BLaER1 (cell line): Measurements from ENCODE around the gene ELP4.
"Not testable (repeated sequence)": the region's sequence is repeated elsewhere in the genome, so short reads cannot be mapped to it uniquely, and the experiment has no call there.

Experiments
- H3K27ac ChIP-seq: shearing (Covaris generic); formaldehyde crosslinking; 2 replicates; pipeline ENCODE4 v1.8.1; 2022
- H3K27me3 ChIP-seq: shearing (Covaris generic); formaldehyde crosslinking; 2 replicates; pipeline ENCODE4 v1.8.1; 2022
- H3K36me3 ChIP-seq: shearing (Covaris generic); formaldehyde crosslinking; 2 replicates; pipeline ENCODE4 v1.8.1; 2022
- H3K4me1 ChIP-seq: shearing (Covaris generic); formaldehyde crosslinking; 2 replicates; pipeline ENCODE4 v1.8.1; 2022
- H3K4me2 ChIP-seq: shearing (Covaris generic); formaldehyde crosslinking; 2 replicates; pipeline ENCODE4 v1.8.1; 2022
- H3K4me3 ChIP-seq: shearing (Covaris generic); formaldehyde crosslinking; 2 replicates; pipeline ENCODE4 v1.8.1; 2022
- H3K9ac ChIP-seq: shearing (Covaris generic); formaldehyde crosslinking; 2 replicates; pipeline ENCODE4 v1.8.1; 2022
- H3K9me3 ChIP-seq: shearing (Covaris generic); formaldehyde crosslinking; 2 replicates; pipeline ENCODE4 v1.8.1; 2022
- H4K20me1 ChIP-seq: shearing (Covaris generic); formaldehyde crosslinking; 2 replicates; pipeline ENCODE4 v1.8.1; 2022
- Cebpa-rat ChIP-seq: shearing (Covaris generic); IDR thresholded peaks from 2 replicates; pipeline ENCODE4 v1.8.1; 2022

Gene ELP4

DNA sequence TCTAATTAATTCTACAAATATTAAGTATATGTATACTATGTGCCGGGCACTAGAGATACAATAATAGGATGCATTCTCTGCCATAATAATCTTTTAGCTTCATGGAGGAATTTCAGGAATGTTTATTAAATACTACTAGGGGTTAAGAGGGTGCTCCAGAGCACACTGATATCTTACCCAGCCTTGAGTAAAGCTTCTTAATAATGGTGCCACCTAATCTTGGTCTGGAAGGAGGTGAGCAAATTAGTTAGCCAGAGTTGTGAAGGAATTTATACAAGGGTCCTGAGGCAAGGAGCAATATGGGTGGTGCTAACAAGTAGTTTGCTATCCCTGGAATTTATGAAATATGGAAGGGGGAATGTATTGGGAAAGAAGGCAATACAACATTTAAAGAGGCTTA, 21.7 kb downstream of the ELP4 start:
- Histone ChIP-seq H3K4me2 (no peak overlapping the region), H3K36me3 (peaks cover 5% of the 10 kb centered on the region; the same call in 1 of the 2 replicates), H3K9ac (no peak overlapping the region), H3K4me3 (no peak overlapping the region), H3K9me3 (no peaks in the 10 kb centered on the region), H3K4me1 (no peaks in the 10 kb centered on the region), H3K27ac (no peak overlapping the region), H4K20me1 (no peaks in the 10 kb centered on the region), H3K27me3 (no peaks in the 10 kb centered on the region)
- no peak for TF ChIP-seq Cebpa-rat

DNA sequence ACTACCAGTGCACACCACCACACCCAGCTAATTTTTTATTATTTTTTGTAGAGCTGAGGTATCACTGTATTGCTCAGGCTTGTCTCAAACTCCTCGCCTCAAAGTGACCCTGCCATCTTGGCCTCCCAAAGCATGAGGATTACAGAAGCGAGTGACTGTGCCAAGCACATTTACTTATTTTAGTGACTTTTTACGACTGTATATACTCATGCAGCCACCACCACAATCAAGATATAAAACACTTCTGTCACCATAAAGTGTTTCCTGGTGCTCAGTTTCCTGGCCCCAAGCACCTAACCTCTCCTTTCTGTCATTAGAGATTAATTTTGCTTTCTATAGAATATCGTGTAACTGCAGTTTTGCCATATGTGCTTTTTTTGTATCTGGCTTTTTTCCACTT, 25.9 kb downstream of the ELP4 start:
- Histone ChIP-seq H4K20me1 (no peaks in the 10 kb centered on the region), H3K4me2 (no peak overlapping the region), H3K27me3 (no peaks in the 10 kb centered on the region), H3K36me3 (peaks cover 5% of the 10 kb centered on the region; the same call in 1 of the 2 replicates), H3K4me1 (no peaks in the 10 kb centered on the region), H3K9ac (no peak overlapping the region), H3K27ac (no peak overlapping the region), H3K4me3 (no peak overlapping the region), H3K9me3 (no peaks in the 10 kb centered on the region)
- no peak for TF ChIP-seq Cebpa-rat

DNA sequence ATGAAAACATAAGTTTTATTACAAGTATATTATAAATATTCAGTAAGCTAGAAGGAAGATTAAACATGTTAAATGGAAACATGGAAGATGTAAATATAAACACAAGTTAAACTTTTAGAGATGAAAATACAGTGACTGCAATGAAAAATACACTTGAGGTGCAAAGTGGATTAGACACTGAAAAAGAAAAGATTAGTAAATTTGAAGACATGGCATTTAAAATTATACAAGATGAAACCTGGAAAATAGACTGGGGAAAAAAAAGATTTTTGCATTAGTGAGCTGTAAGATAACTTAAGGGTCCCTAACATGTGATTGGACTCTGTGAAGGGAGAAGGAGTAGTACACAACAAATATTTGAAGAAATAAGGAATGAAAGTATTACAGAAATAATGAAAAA, 33.3 kb downstream of the ELP4 start:
- H4K20me1 ChIP-seq: no peaks in the 10 kb centered on the region
- no peak overlapping the region for H3K27ac ChIP-seq
- H3K4me1 ChIP-seq: no peaks in the 10 kb centered on the region
- H3K36me3 ChIP-seq: peaks cover 25% of the 10 kb centered on the region
- peaks cover 18% of the 10 kb centered on the region for H3K9me3 ChIP-seq
- no peak for TF ChIP-seq Cebpa-rat
- H3K4me3 ChIP-seq: no peak overlapping the region
- H3K27me3 ChIP-seq: no peaks in the 10 kb centered on the region
- no peak overlapping the region for H3K4me2 ChIP-seq
- H3K9ac ChIP-seq: no peak overlapping the region

DNA sequence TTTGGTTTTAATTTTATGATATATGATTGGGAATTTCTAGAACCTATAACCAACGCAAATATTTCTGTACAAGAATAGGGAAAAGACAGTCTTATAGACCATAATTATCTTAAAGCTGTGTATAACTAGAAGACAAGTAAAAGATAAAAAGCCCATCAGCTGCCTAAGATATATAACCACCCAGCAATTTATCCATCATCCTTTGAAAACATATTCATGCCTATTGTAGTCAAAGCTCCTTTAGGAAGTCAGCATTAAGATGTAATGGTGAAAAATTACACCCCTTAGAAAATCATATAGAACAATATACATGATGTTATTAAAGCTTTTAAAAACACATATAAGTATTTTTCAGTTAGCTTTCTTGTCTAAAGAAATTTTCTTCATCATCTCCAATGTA, 46.4 kb downstream of the ELP4 start:
- Histone ChIP-seq H4K20me1 (no peaks in the 10 kb centered on the region), H3K4me2 (no peak overlapping the region), H3K36me3 (peaks cover 5% of the 10 kb centered on the region; the same call in 1 of the 2 replicates), H3K27me3 (no peaks in the 10 kb centered on the region), H3K27ac (no peak overlapping the region), H3K4me1 (peaks cover 6% of the 10 kb centered on the region; the same call in 1 of the 2 replicates), H3K9ac (no peak overlapping the region), H3K4me3 (no peak overlapping the region), H3K9me3 (no peaks in the 10 kb centered on the region)
- TF ChIP-seq Cebpa-rat: no peak

DNA sequence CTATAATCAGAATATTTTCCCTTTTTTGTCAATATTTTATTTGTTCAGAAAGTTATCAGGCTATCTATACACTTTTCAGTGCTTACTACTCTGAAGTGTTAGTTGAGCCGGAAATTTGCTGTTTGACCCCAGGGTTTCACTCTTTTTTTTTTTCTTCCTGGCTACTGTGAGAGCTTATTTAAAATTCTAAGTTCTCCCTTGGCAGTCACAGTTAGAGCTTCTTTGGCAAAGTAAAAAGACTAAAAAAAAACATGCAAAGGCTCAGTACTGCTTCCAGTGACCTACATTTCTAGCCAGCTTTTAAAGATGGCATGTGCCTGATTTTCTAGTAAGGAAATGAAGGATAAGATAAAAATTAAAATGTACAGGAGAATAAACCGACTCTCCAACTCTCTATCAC, 48.4 kb downstream of the ELP4 start:
- Histone ChIP-seq H3K4me3 (no peak overlapping the region), H3K27me3 (no peaks in the 10 kb centered on the region), H4K20me1 (no peaks in the 10 kb centered on the region), H3K36me3 (peaks cover 5% of the 10 kb centered on the region; the same call in 1 of the 2 replicates), H3K27ac (no peak overlapping the region), H3K9ac (no peak overlapping the region), H3K4me1 (peaks cover 6% of the 10 kb centered on the region; the same call in 1 of the 2 replicates), H3K4me2 (no peak overlapping the region), H3K9me3 (no peaks in the 10 kb centered on the region)
- no peak for TF ChIP-seq Cebpa-rat

DNA sequence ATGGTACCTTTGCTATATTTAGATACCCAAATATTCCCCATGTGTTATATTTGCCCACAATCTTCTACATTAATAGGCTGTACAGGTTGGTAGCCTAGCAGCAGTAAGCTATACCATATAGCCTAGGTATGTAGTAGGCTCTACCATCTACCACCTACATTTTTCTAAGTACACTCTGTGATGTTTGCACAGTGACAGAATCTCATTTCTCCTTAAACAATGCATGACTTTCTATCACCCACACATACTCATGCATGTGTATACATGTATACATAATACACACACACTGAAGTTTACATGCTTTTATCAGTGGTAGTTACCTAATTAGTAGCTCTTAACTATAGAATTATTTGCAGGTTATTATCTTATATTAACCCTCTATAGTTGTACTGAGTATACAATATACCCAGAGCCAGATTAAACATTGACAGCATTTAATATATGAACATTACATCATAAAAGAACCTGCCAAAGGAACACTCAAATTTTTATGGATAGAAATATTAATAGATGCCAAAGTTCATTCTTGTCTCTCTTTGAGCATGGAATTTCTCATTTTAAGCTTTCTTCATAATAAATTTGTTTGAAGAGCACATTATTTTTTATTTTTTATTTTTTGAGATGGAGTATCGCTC, 51.4 kb downstream of the ELP4 start:
- no peaks in the 10 kb centered on the region for H3K27me3 ChIP-seq
- peaks cover 4% of the 10 kb centered on the region for H3K9me3 ChIP-seq
- H3K27ac ChIP-seq: no peak overlapping the region
- H3K4me2 ChIP-seq: no peak overlapping the region
- no peak overlapping the region for H3K4me3 ChIP-seq
- no peak for TF ChIP-seq Cebpa-rat
- peaks cover 6% of the 10 kb centered on the region; the same call in 1 of the 2 replicates for H3K4me1 ChIP-seq
- H3K36me3 ChIP-seq: no peaks in the 10 kb centered on the region
- H3K9ac ChIP-seq: no peak overlapping the region
- no peaks in the 10 kb centered on the region for H4K20me1 ChIP-seq

DNA sequence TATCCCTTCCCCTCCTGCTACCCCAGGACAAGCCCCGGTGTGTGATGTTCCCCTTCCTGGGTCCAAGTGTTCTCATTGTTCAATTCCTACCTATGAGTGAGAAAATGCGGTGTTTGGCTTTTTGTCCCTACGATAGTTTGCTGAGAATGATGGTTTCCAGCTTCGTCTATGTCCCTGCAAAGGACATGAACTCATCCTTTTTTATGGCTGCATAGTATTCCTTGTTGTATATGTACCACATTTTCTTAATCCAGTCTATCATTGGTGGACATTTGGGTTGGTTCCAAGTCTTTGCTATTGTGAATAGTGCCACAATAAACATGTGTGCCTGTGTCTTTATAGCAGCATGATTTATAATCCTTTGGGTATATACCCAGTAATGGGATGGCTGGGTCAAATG, 55.0 kb downstream of the ELP4 start:
- not testable (repeated sequence) for H3K4me3 ChIP-seq, H3K4me1 ChIP-seq, H3K9ac ChIP-seq, H3K27ac ChIP-seq, H3K4me2 ChIP-seq, H3K27me3 ChIP-seq, H4K20me1 ChIP-seq
- H3K9me3 ChIP-seq: peaks cover 14% of the 10 kb centered on the region
- peaks cover 14% of the 10 kb centered on the region; the same call in 1 of the 2 replicates for H3K36me3 ChIP-seq

DNA sequence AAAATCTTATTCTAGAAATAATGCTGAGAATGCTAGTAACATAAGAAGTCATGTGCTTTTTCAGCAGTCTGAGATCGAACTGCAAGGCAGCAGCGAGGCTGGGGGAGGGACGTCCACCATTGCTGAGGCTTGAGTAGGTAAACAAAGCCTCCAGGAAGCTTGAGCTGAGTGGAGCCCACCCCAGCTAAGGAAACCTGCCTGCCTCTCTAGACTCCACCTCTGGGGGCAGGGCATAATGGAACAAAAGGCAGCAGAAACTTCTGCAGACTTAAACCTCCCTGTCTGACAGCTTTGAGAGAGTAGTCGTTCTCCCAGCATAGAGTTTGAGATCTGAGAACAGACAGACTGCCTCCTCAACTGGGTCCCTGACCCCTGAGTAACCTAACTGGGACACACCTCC, 64.6 kb downstream of the ELP4 start:
- H3K4me1 ChIP-seq, H3K27me3 ChIP-seq: not testable (repeated sequence)

DNA sequence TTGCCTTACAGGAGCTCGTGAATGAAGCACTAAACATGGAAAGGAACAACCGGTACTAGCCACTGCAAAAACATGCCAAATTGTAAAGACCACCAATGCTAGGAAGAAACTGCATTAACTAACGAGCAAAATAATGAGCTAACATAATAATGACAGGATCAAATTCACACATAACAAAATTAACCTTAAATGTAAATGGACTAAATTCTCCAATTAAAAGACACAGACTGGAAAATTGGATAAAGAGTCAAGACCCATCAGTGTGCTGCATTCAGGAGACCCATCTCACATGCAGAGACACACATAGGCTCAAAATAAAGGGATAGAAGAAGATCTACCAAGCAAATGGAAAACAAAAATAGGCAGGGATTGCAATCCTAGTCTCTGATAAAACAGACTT, 66.2 kb downstream of the ELP4 start:
- not testable (repeated sequence) for H3K4me3 ChIP-seq, H3K9ac ChIP-seq, H3K27me3 ChIP-seq, H3K4me2 ChIP-seq, H3K27ac ChIP-seq, H3K4me1 ChIP-seq, H4K20me1 ChIP-seq
- peaks cover 11% of the 10 kb centered on the region for H3K36me3 ChIP-seq
- peaks cover 26% of the 10 kb centered on the region for H3K9me3 ChIP-seq

More for the DNA sequence above, 64.6 kb downstream of the ELP4 start:
- not testable (repeated sequence) for H3K4me3 ChIP-seq, H3K4me2 ChIP-seq, H4K20me1 ChIP-seq, H3K9ac ChIP-seq, H3K27ac ChIP-seq
- peaks cover 17% of the 10 kb centered on the region for H3K36me3 ChIP-seq
- H3K9me3 ChIP-seq: peaks cover 26% of the 10 kb centered on the region

DNA sequence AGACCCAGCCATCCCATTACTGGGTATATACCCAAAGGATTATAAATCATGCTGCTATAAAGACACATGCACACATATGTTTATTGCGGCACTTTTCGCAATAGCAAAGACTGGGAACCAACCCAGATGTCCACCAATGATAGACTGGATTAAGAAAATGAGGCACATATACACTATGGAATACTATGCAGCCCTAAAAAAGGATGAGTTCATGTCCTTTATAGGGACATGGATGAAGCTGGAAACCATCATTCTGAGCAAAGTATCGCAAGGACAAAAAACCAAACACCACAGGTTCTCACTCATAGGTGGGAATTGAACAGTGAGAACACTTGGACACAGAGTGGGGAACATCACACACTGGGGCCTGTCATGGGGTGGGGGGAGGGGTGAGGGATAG, 69.8 kb downstream of the ELP4 start:
- not testable (repeated sequence) for H3K4me2 ChIP-seq, H3K36me3 ChIP-seq, H3K27me3 ChIP-seq, H3K4me3 ChIP-seq, H3K9ac ChIP-seq, H3K4me1 ChIP-seq, H3K27ac ChIP-seq, H4K20me1 ChIP-seq
- H3K9me3 ChIP-seq: peaks cover 20% of the 10 kb centered on the region

DNA sequence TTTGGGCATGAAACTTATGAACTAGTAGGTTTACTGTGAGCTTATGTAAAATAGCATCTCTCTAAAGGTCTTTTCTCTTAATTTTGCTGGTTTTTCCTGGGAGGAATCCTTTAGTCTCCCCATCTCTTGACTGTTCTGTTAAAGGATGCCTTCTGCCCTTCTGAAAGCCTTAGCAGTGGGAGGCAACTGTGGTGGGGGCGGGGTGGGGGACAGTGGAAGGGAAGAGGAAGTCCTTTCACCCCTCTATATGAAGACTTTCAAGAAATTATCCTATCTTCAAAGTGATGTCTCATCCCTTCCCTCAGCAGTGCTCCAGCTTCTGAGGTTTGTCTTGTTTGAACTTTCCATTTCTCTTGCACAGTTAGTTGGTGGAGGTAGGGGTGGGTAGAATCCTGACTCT, 73.1 kb downstream of the ELP4 start:
- Histone ChIP-seq H3K9ac (no peak overlapping the region), H3K4me3 (no peak overlapping the region), H3K4me2 (no peak overlapping the region), H3K9me3 (0 out of 2 replicates have a peak, but pooled peaks cover 4% of the 10 kb centered on the region), H3K4me1 (no peaks in the 10 kb centered on the region), H3K36me3 (no peaks in the 10 kb centered on the region), H4K20me1 (no peaks in the 10 kb centered on the region), H3K27ac (no peak overlapping the region), H3K27me3 (no peaks in the 10 kb centered on the region)
- TF ChIP-seq Cebpa-rat: no peak
